ENCODE results near the gene RAP1GAP2. TPM values are rescaled to one million over a fixed set of nuclear protein-coding genes. Genes with fewer than 3 reads are reported as not detected.

The RAP1GAP2 gene
- total RNA-seq, 1 donor from 2014 or later = 8.6 TPM

GRCh38 chr17:2821868-2822267 lies 25.6 kb downstream of the RAP1GAP2 start:
- no peak for TF ChIP-seq EZH2 (IDR thresholded peaks at IDR 0.05; ENCODE audit: insufficient read depth, low read length)
- TF ChIP-seq, protein P1, sequence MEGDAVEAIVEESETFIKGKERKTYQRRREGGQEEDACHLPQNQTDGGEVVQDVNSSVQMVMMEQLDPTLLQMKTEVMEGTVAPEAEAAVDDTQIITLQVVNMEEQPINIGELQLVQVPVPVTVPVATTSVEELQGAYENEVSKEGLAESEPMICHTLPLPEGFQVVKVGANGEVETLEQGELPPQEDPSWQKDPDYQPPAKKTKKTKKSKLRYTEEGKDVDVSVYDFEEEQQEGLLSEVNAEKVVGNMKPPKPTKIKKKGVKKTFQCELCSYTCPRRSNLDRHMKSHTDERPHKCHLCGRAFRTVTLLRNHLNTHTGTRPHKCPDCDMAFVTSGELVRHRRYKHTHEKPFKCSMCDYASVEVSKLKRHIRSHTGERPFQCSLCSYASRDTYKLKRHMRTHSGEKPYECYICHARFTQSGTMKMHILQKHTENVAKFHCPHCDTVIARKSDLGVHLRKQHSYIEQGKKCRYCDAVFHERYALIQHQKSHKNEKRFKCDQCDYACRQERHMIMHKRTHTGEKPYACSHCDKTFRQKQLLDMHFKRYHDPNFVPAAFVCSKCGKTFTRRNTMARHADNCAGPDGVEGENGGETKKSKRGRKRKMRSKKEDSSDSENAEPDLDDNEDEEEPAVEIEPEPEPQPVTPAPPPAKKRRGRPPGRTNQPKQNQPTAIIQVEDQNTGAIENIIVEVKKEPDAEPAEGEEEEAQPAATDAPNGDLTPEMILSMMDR (IDR thresholded peaks at IDR 0.05; ENCODE audit: insufficient read depth, low read depth, low read length) = no peak
- H3K4me1 Mint-ChIP-seq (ENCODE audit: low read depth, unreplicated experiment) = peaks cover 1% of the 10 kb centered on the region
- DNase-seq (ENCODE audit: low read depth) (no peak), FAIRE-seq (no peak)
- no peak overlapping the region for H3K4me3 Mint-ChIP-seq (ENCODE audit: unreplicated experiment)
- no peak overlapping the region for H2AFZ ChIP-seq (ENCODE audit: low read depth, low read length)
- H3K9me3 Mint-ChIP-seq (ENCODE audit: unreplicated experiment) = no peaks in the 10 kb centered on the region
- H3K27ac Mint-ChIP-seq (ENCODE audit: unreplicated experiment) = no peak overlapping the region
- H3K9me3 ChIP-seq (ENCODE audit: insufficient read depth, low read depth, low read length) = no peaks in the 10 kb centered on the region
- no peaks in the 10 kb centered on the region for H3K27me3 ChIP-seq (ENCODE audit: insufficient read depth, low read length)
- H4K20me1 ChIP-seq (ENCODE audit: insufficient read depth, low read length) = no peaks in the 10 kb centered on the region
- no peaks in the 10 kb centered on the region for H3K36me3 ChIP-seq (ENCODE audit: insufficient read depth, low read length)
- H3K4me2 ChIP-seq (ENCODE audit: low read length) = no peak overlapping the region
- H3K27ac ChIP-seq (ENCODE audit: low read depth, low read length) = no peak overlapping the region
- no peaks in the 10 kb centered on the region for H3K36me3 Mint-ChIP-seq (ENCODE audit: low read depth, unreplicated experiment)
- H3K4me1 ChIP-seq (ENCODE audit: insufficient read depth, low read length) = no peaks in the 10 kb centered on the region
- H3K79me2 ChIP-seq (ENCODE audit: insufficient read depth, low read length) = no peaks in the 10 kb centered on the region
- H3K27me3 Mint-ChIP-seq (ENCODE audit: low read depth, unreplicated experiment) = peaks cover 2% of the 10 kb centered on the region
- no peak overlapping the region for H3K9ac ChIP-seq (ENCODE audit: low read length)
- no peak overlapping the region for H3K4me3 ChIP-seq (ENCODE audit: insufficient read depth, low read depth, low read length)

DNA sequence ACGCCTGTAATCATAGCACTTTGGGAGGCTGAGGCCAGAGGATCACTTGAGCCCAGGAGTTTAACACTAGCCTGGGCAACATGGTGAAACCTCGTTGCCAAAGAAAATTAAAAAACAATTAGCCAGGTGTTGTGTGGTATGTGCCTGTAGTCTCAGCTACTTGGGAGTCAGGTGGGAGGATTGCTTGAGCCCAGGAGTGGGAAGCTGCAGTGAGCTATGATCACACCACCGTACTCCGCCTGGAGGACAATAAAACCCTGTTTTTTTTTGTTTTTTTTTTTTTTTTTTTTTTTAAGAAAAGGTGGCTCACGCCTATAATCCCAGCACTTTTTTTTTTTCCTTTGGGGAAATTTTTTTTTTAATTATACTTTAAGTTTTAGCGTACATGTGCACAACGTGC lies 26.1 kb downstream of the RAP1GAP2 start:
- Mint-ChIP-seq H3K4me1 (ENCODE audit: low read depth, unreplicated experiment) (peaks cover 1% of the 10 kb centered on the region), H3K4me3 (ENCODE audit: unreplicated experiment) (no peak overlapping the region), H3K9me3 (ENCODE audit: unreplicated experiment) (no peaks in the 10 kb centered on the region), H3K27ac (ENCODE audit: unreplicated experiment) (no peak overlapping the region), H3K27me3 (ENCODE audit: low read depth, unreplicated experiment) (peaks cover 4% of the 10 kb centered on the region), H3K36me3 (ENCODE audit: low read depth, unreplicated experiment) (no peaks in the 10 kb centered on the region)
- Histone ChIP-seq H3K36me3 (ENCODE audit: insufficient read depth, low read length) (no peaks in the 10 kb centered on the region), H4K20me1 (ENCODE audit: insufficient read depth, low read length) (no peaks in the 10 kb centered on the region), H3K79me2 (ENCODE audit: insufficient read depth, low read length) (no peaks in the 10 kb centered on the region), H3K9me3 (ENCODE audit: insufficient read depth, low read depth, low read length) (no peaks in the 10 kb centered on the region), H3K4me2 (ENCODE audit: low read length) (no peak overlapping the region), H3K4me3 (ENCODE audit: insufficient read depth, low read depth, low read length) (no peak overlapping the region), H2AFZ (ENCODE audit: low read depth, low read length) (no peak overlapping the region), H3K27me3 (ENCODE audit: insufficient read depth, low read length) (no peaks in the 10 kb centered on the region), H3K27ac (ENCODE audit: low read depth, low read length) (no peak overlapping the region), H3K4me1 (ENCODE audit: insufficient read depth, low read length) (no peaks in the 10 kb centered on the region), H3K9ac (ENCODE audit: low read length) (no peak overlapping the region)
- FAIRE-seq = no peak
- DNase-seq (ENCODE audit: low read depth) = no peak
- no peak for TF ChIP-seq EZH2 (IDR thresholded peaks at IDR 0.05; ENCODE audit: insufficient read depth, low read length)
- TF ChIP-seq, protein P1 (IDR thresholded peaks at IDR 0.05; ENCODE audit: insufficient read depth, low read depth, low read length) = no peak

DNA sequence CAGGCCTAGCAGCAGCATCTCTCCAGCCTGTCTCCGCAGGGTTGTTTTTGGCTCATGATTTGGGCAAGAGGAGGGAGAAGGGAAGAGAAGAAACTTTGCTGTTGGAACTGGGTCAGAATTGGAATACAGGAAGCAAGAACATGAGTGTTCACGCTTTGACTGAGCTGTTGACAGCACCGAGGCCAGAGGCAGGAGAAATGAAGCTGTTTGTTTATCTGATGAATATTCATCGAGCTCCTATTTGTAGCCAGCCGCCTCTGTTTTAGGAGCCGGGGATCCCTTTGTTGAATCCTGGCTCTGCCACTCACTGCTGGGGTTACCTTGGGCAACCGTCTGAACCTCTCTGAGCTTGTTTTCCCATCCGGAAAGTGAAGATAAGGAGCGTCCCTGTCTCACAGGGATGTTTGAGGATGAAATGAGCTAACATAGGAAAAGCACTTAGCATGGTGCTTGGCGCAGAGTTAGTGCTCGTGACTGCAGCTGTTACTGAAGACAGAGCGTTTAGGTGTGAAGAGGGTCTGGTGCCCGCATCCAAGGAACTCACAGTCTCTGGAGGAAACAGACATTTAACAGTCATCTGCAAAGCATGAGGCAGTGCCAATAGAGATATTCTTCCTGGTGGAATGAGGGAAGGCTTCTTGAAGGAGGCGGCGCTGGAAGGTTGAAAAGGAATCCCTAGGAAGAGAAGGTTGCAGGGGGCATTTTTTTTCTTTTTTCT lies 29.2 kb downstream of the RAP1GAP2 start:
- Histone ChIP-seq H4K20me1 (ENCODE audit: insufficient read depth, low read length) (no peaks in the 10 kb centered on the region), H3K4me2 (ENCODE audit: low read length) (no peak overlapping the region), H3K4me1 (ENCODE audit: insufficient read depth, low read length) (no peaks in the 10 kb centered on the region), H3K4me3 (ENCODE audit: insufficient read depth, low read depth, low read length) (no peak overlapping the region), H3K9ac (ENCODE audit: low read length) (no peak overlapping the region), H3K27me3 (ENCODE audit: insufficient read depth, low read length) (peaks cover 2% of the 10 kb centered on the region), H3K36me3 (ENCODE audit: insufficient read depth, low read length) (no peaks in the 10 kb centered on the region), H2AFZ (ENCODE audit: low read depth, low read length) (no peak overlapping the region), H3K9me3 (ENCODE audit: insufficient read depth, low read depth, low read length) (no peaks in the 10 kb centered on the region), H3K79me2 (ENCODE audit: insufficient read depth, low read length) (no peaks in the 10 kb centered on the region), H3K27ac (ENCODE audit: low read depth, low read length) (no peak overlapping the region)
- Mint-ChIP-seq H3K9me3 (ENCODE audit: unreplicated experiment) (no peaks in the 10 kb centered on the region), H3K36me3 (ENCODE audit: low read depth, unreplicated experiment) (no peaks in the 10 kb centered on the region), H3K27me3 (ENCODE audit: low read depth, unreplicated experiment) (peaks cover 6% of the 10 kb centered on the region), H3K4me1 (ENCODE audit: low read depth, unreplicated experiment) (peaks cover 1% of the 10 kb centered on the region), H3K27ac (ENCODE audit: unreplicated experiment) (no peak overlapping the region), H3K4me3 (ENCODE audit: unreplicated experiment) (no peak overlapping the region)
- FAIRE-seq = no peak
- DNase-seq (ENCODE audit: low read depth) = no peak
- TF ChIP-seq EZH2 (IDR thresholded peaks at IDR 0.05; ENCODE audit: insufficient read depth, low read length) = no peak
- TF ChIP-seq, protein P1 (IDR thresholded peaks at IDR 0.05; ENCODE audit: insufficient read depth, low read depth, low read length) = no peak
